C4-2B (cell line): ENCODE data around the gene KCNK5.

Experiments used
- H3K27ac ChIP-seq: fragments of 450-650 bp; 2 replicates; pipeline ENCODE4 v1.5.1; 2017
- CTCF ChIP-seq: fragments of 450-650 bp; conservative IDR thresholded peaks from 2 replicates; pipeline ENCODE4 v1.5.1; 2017; ENCODE audit warnings: mild to moderate bottlenecking
- ZFX ChIP-seq: fragments of 450-650 bp; IDR thresholded peaks from 2 replicates; pipeline ENCODE4 v1.6.1; 2017

The KCNK5 gene

GRCh38 chr6:39268171-39268570, 38.9 kb upstream of the KCNK5 start:
- TF ChIP-seq CTCF (no peak), ZFX (no peak)

GRCh38 chr6:39266782-39267355, 37.6 kb upstream of the KCNK5 start:
- TF ChIP-seq ZFX = no peak
- TF ChIP-seq CTCF = no peak
- H3K27ac ChIP-seq = peak overlapping the region; percentile 16; the same call in 1 of the 2 replicates

More at GRCh38 chr6:39268171-39268570, 38.9 kb upstream of the KCNK5 start:
- no peak overlapping the region for H3K27ac ChIP-seq

- no peak overlapping the region for H3K27ac ChIP-seq
- TF ChIP-seq CTCF = no peak
- TF ChIP-seq ZFX = no peak
These were observed 37.1 kb upstream of the KCNK5 start for GRCh38 chr6:39266375-39266774.

GRCh38 chr6:39263303-39264037, 34.2 kb upstream of the KCNK5 start:
- no peak overlapping the region for H3K27ac ChIP-seq

GRCh38 chr6:39261751-39262150, 32.5 kb upstream of the KCNK5 start:
- TF ChIP-seq CTCF (no peak), ZFX (no peak)
- H3K27ac ChIP-seq = no peak overlapping the region

More at GRCh38 chr6:39263303-39264037, 34.2 kb upstream of the KCNK5 start:
- no peak for TF ChIP-seq ZFX

GRCh38 chr6:39260953-39261352, 31.7 kb upstream of the KCNK5 start:
- H3K27ac ChIP-seq = no peak overlapping the region
- TF ChIP-seq CTCF = no peak
- TF ChIP-seq ZFX = no peak

- no peak overlapping the region for H3K27ac ChIP-seq
- TF ChIP-seq ZFX = no peak
- no peak for TF ChIP-seq CTCF
These were observed 31.2 kb upstream of the KCNK5 start for GRCh38 chr6:39260456-39260855.
